HG02973 (cell line): ENCODE data around the gene KPTN.

Source experiments
- ATAC-seq: cut with Tn5 transposase; IDR thresholded peaks from one replicate; pipeline ENCODE4 v1.9.1; 2021; ENCODE audit warnings: moderate library complexity; ENCODE audit not compliant: unreplicated experiment

The KPTN gene

DNA sequence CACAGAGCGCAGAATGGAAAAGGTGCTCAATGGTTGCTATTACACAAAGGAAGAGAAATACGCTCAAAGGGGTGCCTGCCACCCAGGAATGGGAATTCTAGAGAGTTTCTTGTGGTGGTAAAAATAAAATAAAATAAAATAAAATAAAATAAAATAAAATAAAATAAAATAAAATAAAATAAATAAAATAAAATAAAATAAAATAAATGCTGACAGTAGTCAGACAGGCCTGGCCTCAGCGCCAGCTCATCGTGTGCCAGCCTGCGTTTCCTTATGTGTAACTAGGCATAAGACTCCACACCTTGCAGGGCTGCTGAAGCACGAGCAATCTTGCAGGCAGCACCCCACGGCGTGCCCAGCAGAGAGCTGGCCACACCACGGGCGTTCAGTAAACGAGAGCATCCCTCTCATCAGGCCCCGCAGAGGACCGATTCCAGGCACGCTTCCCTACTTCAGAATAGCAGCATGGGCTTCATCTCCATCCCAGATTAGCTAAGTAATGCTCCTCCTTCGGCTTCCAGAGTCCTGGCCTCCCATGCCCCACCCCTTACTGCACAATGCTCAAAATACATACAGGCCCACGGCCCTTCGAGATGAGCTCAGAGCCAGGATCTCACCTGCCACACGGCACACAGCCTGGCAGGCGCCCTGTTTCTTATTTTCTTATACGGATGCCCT, 25.3 kb upstream of the KPTN start:
- no peak for ATAC-seq

DNA sequence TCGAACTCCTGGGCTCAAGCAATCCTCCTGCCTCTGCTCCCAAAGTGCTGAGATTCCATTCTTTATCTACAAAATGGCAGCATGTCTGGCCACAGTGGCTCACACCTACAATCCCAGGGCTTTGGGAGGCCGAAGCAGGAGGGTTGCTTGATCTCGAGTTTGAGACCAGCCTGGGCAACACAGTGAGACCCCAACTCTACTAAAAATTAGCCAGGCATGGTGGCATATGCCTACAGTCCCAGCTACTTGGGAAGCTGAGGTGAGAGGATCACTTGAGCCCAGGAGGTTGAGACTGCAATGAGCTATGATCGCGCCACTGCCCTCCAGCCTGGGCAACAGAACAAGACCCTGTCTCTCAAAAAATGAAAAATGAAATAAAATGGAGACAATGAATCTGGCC, 24.7 kb upstream of the KPTN start:
- no peak for ATAC-seq

DNA sequence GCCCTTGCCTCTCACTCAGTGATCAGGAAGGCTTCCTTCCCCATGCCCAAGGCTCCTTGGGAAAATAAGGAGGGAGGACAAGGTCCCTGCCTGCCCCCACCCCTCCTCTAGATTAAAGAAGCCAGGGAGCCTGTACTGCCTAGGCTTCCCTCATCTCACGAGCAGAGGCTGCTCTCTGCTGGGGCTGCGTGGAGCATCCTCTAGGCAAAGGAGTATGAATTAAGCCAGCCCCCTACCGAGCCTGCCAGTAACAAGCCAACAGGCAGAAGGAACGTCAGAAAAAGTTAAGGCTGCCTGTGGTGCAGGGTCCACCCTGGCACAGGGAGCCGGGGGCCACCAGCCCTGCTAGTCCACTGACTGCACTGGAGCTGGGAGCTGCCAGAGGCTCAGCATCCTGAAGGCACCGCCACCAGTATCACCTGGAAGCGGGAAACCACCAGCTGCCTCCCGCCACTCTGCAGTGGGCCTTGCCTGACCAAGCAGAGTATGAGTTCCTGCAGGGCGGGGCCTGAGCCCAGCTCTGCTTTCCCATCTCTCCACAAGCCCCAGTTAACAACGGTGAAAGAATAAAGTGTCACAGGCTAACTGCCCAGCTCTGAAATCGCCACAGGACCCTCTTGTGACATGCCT, 24.0 kb upstream of the KPTN start:
- ATAC-seq = no peak

DNA sequence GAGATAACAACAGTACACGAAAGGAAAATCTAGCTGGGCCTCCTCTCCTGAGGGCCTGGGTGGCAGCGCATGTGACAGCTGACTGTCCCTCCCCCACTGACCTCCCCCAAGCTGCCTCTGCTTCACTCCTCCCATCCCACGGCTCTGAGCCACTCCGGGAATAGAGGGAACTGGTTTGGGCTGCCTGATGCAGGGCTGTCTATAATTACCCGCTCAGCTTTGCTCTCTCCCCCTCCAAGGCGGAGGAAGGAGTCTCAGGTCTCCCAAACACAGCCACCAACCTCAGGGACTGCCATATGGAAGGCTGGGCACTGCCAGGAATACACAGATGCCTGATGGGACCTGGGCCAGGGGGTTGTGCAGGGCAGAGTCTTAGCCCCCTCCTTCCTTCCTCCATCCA, 23.0 kb upstream of the KPTN start:
- no peak for ATAC-seq

DNA sequence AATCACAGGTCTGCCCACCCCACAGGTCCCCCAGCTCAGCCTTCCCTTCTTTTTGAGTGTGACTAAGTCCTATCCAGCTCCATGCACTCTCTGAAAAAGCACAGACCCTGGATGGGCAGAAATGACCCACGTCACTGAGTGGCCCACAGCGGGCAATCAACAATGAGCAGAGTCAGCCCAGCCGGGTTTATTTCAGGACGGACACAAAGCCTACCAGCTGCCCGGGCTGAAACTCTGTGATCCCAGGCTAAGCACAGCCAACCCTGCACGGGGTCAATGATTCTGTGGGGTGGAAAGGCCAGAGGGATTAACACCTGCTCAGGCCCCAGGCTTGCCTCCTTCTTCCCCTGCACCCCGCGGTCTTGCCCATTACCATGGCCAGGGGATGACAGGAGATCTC, 22.4 kb upstream of the KPTN start:
- no peak for ATAC-seq

DNA sequence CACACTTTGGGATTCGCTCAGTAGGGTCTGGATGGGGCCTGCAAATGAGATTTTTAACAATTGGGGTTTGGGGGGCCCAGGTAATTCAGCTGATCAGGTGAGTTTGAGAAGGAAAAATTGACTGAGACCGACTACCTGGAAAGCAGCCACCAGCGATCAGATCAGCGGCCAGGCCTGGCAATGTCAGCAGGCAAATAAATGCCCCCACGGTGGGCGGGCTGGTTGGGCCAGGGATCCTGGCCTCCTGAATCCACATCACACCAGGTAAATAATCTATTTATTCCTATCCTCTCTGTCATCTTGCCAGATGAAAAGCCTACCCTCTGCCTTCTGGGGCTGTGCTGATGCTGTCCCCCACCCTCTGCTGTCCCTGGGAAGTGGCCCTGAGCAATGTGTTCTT, 21.5 kb upstream of the KPTN start:
- ATAC-seq = no peak

DNA sequence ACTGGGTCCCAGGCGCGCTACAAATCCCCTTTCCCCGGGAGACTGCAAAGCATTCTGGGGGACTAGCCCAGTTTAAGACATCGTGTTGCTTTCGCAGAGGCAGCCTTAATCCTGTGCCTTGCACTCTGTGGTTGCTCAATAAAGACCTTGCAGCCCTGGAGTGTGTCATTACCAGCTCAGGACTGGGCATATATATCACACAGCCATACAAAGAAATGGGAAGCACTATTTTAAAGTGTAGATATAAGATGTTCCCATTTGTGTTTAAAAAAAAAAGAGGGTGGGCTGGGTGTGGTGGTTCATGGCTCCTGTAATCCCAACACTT, 19.8 kb upstream of the KPTN start:
- no peak for ATAC-seq

DNA sequence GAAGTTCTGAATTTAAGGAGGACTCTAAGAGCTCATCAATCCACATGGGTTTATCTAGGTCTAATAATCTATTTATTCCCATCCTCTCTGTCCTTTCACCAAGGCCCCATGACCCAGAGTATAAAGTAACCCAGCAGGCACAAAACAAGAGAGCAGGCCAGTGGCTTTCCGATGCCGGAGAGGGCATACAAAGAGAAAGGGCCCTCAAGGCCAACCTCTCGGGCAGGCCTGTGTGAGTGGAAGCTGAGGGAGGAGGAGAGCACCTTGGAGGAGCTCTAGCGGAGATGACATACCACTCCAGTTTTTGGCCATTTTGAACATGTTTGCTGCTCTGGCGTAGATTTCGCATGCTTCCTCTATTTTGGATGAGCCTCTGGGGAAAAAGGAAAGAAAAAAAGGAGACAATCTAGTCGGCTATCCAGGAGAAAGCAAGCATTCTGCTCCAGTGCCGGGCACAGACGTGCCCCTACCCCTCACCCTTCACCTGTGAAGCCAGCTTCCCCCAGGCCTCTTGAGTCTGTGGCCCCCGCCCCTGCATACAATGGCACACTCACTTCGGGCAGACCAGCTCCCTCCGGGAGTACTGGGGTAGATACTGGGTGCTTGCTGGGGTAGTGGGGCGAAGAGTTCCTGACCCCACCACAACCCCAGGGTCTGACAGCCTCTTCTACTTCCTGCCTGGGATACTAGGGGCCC, 19.3 kb upstream of the KPTN start:
- no peak for ATAC-seq

DNA sequence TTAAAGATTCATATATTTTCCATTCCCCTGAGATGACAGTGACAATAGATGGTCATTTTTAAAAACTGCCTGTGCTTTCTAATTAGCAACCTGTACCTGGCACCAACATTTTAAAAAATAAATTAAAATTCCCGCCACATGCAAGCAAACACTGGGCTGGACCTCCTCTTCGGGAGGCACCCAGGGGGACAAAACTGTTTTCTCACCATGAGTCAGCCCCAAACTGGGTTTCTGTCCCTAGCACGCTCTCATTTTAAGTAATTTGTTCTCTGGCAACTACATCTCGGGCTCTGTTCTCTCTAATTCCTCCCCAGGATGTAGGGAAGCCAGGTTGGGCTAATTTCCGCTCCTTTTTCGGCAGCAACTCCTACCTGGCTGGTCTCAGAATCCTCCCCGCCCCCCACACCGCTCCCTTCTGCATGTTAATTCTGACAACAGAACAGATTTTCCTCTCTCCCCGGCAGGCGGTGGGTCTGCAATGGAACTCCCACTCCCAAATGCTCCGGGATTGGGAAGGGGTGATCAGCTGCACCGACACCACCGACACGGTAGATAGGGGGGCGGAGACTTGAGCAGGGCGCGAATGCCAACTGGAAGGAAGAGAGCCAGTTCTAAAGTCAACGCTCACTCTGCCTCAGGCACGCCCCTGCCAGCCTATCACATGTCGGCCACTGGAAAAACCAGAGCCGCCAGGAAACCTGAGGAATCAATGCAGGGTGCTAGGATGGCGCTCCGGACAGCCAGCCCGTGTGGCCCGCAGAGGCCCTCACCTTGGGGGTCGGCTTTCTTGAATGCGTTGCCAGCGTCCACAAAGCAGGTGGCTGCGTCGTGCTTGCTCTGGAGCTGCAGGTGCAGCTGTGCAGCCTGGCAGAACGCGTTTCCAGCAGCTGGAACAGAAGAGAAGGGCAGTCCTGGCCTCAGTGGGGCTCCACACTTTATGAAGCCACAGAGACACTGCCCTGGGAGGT, 16.1 kb upstream of the KPTN start:
- ATAC-seq = no peak

DNA sequence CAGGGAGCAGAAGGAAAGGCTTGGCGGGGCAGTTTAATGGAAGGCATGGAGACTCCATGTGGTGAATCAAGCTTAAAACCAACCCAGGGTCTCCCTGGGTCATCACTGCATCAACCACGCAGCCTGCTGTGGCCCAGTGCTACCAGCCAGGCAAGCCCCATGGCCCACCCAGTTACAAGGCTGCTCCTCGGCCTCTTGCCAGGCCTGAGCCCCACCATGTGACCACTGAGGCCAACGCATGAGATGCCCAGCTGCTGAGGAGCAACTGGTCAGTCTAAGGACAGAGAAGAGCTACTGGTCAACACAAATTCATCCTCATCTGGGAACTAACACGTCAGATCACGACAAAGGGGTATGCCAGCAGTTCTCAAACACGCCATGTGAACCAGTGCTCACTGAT, 15.4 kb upstream of the KPTN start:
- no peak for ATAC-seq

DNA sequence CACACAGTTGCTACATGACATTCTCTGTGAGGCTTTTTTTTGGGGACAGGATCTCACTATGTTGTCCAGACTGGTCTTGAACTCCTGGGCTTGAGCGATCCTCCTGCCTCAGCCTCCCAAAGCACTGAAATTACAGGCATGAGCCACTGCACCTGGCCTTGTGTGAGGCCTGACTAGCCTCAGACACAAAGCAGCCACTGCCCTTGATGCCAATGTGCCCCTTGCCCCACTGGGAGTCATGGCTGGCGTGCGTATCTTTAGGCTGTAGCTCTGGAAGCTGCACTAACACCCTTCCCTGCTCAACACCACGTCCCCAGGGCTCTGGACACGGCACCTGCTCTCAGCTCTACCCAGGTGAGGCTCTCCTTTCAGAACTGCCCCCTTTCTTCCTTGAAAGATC, 14.5 kb upstream of the KPTN start:
- no peak for ATAC-seq

DNA sequence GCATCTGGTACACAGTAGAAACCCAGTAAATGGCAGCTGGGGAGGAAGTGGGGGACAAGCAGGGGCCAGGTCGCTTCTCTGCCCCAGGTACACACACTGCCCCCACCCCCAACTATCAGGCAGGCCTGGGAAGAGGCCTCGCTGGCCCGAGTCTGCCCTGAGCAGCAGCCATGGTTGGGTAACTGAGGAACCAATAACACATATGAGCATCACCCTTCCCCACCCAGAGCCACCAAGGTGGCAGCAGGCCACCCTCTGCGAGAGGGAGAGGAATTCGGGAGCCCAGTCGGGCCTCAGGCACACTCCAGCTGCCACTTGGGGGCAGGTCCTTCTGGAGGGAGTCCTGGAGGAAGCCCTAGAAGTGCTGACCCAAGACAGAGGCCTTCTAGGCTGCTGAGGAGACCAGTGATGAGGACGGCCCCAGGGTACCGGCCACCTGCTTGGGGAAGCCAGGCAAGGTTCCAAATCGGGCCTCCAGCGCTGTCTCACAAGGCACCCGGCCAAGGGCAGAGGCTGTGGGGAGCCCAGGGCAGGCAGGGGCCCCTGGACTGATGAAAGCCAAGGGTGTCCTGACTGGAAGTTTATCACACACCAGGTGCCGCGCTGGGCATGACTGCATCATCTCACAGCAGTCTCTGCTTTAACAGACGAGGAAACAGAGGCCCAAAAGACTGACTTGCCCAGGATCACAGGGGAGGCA, 14.0 kb upstream of the KPTN start:
- no peak for ATAC-seq

DNA sequence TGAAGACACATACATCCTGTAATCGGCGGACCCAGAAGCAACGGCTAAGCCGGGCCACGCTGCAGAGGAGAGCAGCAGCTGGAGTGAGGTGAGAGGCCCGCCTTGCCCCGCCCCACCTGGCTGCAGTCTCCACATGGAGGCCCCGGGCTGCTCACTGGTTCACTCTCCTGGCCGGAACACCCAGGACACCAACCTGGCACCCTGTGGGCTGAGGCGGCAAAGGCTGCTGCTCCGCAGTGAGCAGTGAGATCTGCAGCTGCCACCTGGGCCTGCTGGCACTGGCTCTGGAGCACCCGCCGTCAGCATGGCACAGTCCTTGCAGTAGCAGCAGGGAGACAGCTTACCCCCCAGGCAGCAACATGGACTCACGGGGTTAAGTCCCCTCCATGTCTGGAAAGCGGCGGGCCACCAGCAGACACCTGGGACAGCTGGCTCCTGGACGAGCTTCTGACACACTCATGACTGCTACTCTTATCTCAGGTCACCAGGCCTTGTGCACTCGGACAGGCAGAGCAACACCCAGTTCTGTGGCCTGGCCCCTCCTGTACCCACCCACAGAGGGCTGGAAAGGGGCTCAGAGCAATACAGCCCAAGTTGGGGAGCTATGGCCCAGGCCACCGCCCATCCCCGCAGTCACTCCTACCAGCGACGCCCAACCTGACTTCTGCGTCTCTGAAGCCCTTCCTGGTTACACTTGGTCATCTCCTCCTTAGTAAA, 13.2 kb upstream of the KPTN start:
- ATAC-seq = no peak

DNA sequence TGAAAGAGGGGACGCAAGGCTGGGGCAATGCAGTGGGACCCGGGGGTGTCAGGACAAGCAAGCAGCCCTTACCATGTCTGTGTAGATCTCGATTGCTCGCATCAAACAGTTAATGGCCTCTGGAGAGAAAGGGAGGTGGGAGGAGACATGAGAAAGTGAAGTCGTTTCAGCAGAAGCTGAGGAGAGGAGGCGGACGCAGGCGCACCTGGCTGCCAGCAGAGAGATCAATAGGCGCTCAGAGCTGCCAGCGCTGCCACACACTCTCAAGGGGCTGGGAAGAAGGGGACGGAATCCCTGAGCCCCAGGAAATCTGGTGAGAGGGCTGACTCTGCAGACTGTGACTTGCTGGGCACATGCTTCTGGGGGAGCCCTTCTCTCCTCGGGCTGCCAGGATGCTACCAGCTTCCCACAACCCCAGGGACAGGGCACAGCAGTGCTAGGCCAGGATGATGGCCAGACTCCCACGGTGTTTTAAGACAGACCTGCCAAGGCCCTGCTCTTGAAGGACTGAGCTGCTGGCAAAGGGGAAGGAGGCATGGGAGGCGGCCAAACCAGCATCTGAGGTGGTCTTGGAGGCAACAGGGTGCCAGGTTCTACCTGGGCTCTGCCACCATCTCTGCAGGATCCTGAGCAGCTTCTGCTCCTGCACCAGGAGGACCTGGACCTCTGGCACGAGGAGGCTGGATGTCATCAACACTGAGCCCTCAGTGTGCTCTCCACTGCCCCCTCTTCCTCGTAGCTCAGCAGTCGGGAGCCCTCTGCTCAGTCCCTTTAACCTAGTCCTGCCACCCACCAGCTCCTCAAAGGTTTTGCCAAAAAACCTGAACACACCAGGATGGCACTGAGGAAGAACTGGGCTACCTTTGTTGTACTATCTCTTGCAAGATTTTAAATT, 11.7 kb upstream of the KPTN start:
- no peak for ATAC-seq

DNA sequence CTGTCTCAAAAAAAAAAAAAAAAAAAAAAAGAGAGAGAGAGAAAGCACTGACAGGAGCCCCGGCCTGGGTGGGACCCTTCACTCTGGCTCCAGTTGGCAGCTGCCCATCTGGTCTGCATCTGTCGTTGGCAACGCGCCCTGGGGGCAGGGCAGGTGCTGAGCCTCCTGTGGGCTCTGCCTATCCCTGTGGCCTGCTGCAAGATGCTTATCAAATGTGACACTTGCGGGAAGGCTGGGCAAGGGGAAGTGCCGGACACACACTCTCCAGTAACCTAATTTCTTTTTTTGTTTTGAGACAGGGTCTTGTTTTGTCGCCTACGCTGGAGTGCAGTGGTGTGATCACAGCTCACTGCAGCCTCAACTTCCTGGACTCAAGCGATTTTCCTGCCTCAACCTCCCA, 10.7 kb upstream of the KPTN start:
- no peak for ATAC-seq

DNA sequence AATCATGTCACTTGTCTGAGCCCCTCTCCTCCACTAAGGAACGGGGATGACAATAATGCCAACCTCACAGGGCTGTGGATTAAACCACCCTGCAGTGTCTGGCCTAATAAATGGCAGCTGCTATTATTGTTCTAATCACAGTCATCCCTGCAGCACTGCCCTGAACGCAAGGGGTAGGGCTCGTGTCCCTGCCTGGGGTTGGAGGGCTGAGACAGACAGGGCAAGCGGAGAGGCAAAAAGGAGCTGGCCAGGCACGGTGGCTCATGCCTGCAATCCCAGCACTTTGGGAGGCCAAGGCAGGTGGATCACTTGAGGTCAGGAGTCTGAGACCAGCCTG, 10.2 kb upstream of the KPTN start:
- no peak for ATAC-seq

DNA sequence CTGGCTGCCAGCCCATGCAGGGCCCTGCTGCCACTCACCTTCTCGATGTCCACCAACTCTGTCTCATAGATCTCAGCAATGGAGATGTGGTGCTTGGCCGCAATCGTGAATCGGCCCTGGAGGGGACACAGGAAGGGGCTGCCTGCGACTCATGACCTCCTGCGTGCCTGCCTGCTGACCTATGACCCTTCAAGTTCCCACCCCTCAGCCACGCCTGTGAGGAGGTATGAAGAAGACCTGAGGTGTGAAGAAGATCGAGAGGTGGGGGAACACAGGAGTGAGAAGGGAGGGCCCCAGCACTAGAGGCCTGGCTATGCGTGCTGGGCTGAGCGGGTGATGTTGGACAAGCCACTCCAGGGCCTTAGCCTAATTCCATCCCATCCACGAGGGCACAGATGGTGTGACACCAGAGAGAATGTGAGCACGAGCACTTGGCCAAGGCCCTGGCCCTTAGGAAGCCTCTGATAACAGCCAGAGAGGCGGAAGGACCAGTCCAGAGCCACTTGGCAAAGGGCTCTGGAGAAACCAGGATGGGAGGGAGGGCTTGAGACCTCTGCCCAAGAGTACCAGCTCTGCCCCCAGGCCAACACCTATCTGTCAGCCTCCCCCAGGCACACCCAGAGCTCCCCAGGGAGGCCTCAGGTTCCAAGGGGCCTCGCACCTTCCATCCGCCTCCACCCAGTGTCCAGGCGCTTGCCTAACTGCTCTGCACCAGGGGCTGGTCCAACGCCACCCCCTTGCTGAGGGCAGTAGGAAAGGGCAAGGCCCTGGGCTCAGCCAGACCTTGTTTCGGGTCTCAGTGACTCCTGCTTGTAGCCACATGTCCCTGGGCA, 9.6 kb upstream of the KPTN start:
- ATAC-seq = no peak

DNA sequence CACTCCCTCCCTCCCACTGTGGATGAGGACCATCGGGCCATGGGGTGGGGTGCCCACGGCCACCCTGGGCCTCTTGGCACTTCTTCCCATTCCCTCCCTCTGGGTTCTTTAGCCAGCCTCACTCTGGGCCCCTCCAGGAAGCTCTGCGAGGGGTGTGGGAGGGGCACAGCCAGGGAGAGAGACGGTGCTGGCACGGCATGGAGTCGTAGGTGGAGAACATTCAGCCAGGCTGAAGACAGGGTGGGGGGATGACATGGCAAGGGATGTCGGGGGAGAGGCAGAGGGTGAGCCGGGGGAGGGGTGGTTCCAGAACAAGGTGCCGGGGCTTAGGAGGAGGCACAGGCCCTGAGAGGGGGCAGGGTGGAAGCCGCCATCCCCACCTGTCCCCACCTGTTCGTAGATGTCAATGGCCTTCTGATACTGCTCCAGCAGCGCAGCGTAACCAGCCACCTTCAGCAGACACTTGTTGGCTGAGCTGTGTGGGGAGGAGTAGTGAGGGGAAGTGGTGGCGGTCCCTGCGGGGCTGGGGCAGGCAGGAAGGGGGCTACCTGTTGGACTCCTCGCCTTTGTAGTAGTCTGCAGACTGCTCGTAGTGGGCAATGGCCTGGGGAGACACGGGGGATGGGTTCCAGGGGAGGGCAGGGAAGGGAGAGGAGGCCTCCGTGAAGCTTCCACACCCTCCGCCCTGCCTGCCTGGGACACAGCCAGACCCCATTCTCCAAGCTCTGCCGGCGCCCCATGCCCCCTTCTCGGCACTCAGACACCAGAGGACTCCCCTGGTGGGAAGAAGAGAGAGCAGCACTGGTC, 8.8 kb upstream of the KPTN start:
- ATAC-seq = no peak
